ENCODE results near the gene LRRC4C. TPM values are rescaled to one million over a fixed set of nuclear protein-coding genes. Genes with fewer than 3 reads are reported as not detected.
"Not testable (repeated sequence)": the region's sequence is repeated elsewhere in the genome, so short reads cannot be mapped to it uniquely, and the experiment has no call there.

LRRC4C gene
- total RNA-seq, 1 donor from 2014 or later = 0.64 TPM

DNA sequence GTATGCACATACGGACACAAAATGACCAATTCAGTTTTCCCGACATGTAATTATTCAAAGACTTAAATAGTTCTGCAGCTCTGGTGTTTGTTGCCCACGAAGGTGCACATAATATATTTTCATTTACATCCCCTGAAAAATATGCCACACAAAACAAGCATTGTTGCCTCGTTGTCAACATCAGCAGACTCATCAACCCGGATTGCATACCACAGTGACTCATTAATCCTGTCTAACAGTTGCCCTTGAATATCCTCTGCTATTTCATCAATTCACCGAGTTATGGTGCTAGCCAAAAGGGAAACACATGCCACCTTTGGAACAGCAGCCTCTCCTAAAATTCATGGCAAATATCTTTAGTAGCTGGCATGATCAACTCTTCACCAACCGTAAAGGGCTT, 582.2 kb downstream of the LRRC4C start:
- no peaks in the 10 kb centered on the region for H3K27me3 Mint-ChIP-seq (ENCODE audit: unreplicated experiment)
- DNase-seq = no peak
- no peak overlapping the region for H3K27ac Mint-ChIP-seq (ENCODE audit: unreplicated experiment)
- H3K36me3 Mint-ChIP-seq (ENCODE audit: unreplicated experiment) = no peaks in the 10 kb centered on the region
- H3K4me1 Mint-ChIP-seq (ENCODE audit: low read depth, unreplicated experiment) = no peaks in the 10 kb centered on the region
- no peaks in the 10 kb centered on the region for H3K9me3 Mint-ChIP-seq (ENCODE audit: unreplicated experiment)
- no peak overlapping the region for H3K4me3 Mint-ChIP-seq (ENCODE audit: unreplicated experiment)
- TF ChIP-seq, protein P1, sequence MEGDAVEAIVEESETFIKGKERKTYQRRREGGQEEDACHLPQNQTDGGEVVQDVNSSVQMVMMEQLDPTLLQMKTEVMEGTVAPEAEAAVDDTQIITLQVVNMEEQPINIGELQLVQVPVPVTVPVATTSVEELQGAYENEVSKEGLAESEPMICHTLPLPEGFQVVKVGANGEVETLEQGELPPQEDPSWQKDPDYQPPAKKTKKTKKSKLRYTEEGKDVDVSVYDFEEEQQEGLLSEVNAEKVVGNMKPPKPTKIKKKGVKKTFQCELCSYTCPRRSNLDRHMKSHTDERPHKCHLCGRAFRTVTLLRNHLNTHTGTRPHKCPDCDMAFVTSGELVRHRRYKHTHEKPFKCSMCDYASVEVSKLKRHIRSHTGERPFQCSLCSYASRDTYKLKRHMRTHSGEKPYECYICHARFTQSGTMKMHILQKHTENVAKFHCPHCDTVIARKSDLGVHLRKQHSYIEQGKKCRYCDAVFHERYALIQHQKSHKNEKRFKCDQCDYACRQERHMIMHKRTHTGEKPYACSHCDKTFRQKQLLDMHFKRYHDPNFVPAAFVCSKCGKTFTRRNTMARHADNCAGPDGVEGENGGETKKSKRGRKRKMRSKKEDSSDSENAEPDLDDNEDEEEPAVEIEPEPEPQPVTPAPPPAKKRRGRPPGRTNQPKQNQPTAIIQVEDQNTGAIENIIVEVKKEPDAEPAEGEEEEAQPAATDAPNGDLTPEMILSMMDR (IDR thresholded peaks at IDR 0.05; ENCODE audit: partially characterized antibody, unreplicated experiment) = no peak

DNA sequence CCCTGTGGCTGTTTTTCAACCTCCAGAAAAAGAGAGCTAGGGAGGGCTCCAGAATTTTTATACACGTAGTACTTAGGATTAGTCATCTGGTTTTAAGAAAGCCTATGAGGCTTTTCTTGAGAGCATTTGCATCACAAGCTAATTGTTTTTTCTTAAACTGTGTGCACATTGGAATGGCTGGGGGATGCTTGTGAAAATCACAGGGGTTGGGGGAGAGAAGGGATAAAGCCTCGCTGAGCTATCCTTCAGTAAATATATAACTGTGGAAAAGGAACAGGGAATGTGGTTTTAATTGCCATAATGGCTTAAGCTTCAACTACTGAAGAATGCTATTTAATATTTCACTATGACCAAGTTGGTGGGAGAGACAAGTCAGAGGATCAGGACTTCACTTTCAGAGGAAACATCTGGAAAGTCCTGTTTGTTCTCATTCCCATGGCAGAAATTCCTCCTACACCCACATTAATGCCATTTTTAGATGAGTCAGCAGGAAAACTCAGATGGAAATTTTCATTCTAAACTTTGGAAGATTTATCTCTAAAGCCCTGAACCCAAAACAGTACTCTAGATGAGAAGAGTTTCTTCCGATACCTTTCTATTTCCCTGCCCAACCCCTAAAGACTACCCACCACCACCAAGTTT, 591.3 kb downstream of the LRRC4C start:
- peaks cover 1% of the 10 kb centered on the region for H3K4me1 Mint-ChIP-seq (ENCODE audit: low read depth, unreplicated experiment)
- no peak overlapping the region for H3K4me3 Mint-ChIP-seq (ENCODE audit: unreplicated experiment)
- H3K27ac Mint-ChIP-seq (ENCODE audit: unreplicated experiment) = no peak overlapping the region
- no peaks in the 10 kb centered on the region for H3K36me3 Mint-ChIP-seq (ENCODE audit: unreplicated experiment)
- no peaks in the 10 kb centered on the region for H3K27me3 Mint-ChIP-seq (ENCODE audit: unreplicated experiment)
- TF ChIP-seq, protein P1 (IDR thresholded peaks at IDR 0.05; ENCODE audit: partially characterized antibody, unreplicated experiment) = no peak
- no peak for DNase-seq
- H3K9me3 Mint-ChIP-seq (ENCODE audit: unreplicated experiment) = no peaks in the 10 kb centered on the region

DNA sequence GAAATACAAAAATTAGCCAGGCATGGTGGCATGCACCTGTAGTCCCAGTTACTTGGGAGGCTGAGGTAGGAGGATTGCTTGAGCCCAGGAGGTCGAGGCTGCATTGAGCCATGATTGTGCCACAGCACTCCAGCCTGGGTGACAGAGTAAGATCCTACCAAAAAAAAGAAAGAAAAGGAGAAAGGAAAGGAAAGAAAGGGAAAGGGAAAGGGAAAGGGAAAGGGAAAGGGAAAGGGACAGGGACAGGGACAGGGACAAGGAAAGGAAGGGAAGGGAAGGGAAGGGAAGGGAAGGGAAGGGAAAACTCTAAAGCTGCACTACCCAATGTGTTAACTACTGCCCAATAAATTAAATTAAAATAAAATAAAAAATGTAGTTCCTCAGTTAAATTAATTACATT, 601.7 kb downstream of the LRRC4C start:
- H3K36me3 Mint-ChIP-seq (ENCODE audit: unreplicated experiment); H3K27ac Mint-ChIP-seq (ENCODE audit: unreplicated experiment); H3K4me3 Mint-ChIP-seq (ENCODE audit: unreplicated experiment): not testable (repeated sequence)

DNA sequence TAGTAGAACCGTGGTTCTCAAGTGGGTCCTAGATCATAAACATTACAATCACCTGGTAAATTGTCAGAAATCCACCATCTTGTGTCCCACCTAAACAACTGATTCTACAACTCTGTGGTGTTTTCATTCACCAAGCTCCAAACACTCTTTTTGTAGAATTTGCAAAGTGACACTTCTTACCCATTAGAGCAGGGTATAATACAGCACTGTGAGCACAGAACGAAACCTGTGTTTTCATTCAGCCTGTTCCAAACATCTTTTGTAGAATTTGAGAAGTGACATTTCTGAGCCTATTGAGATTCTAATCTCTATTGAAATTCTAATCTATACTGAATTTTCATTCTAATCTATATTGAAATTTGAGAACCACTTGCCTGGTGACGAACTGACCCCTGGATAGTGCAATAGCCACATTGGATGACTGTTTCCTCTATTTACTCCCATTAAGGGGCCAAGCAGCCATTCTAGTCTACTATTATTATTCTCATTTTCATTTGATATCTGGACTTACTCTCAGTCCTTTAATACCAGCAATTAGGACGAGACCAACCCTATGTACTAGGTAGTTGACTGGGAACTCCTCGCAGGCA, 616.6 kb downstream of the LRRC4C start:
- no peak overlapping the region for H3K27ac Mint-ChIP-seq (ENCODE audit: unreplicated experiment)
- H3K4me1 Mint-ChIP-seq (ENCODE audit: low read depth, unreplicated experiment) = no peaks in the 10 kb centered on the region
- H3K27me3 Mint-ChIP-seq (ENCODE audit: unreplicated experiment) = peaks cover 2% of the 10 kb centered on the region

More for the DNA sequence above, 601.7 kb downstream of the LRRC4C start:
- not testable (repeated sequence) for H3K4me1 Mint-ChIP-seq (ENCODE audit: low read depth, unreplicated experiment); H3K9me3 Mint-ChIP-seq (ENCODE audit: unreplicated experiment); DNase-seq; H3K27me3 Mint-ChIP-seq (ENCODE audit: unreplicated experiment)

DNA sequence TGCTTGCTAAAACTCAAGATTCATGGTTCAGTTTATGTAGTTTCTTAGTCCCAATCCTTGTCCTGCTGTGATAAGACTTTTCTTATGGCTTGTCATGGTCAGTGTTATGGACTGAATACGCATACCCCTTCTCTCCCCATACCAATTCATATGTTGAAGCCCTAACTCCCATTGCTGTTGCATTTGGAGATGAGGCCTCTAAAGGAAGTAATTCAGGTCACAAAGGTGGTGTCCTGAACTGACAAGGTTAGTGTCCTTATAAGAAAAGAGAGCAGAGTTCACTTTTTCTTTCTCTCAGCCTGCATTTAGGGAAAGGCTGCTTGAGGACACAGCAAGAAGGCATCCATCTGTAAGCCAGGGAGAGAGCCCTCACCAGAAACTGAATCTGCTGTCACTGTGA, 618.2 kb downstream of the LRRC4C start:
- H3K36me3 Mint-ChIP-seq (ENCODE audit: unreplicated experiment) = no peaks in the 10 kb centered on the region
- no peaks in the 10 kb centered on the region for H3K4me1 Mint-ChIP-seq (ENCODE audit: low read depth, unreplicated experiment)
- TF ChIP-seq, protein P1 (IDR thresholded peaks at IDR 0.05; ENCODE audit: partially characterized antibody, unreplicated experiment) = no peak
- H3K9me3 Mint-ChIP-seq (ENCODE audit: unreplicated experiment) = no peaks in the 10 kb centered on the region
- H3K4me3 Mint-ChIP-seq (ENCODE audit: unreplicated experiment) = no peak overlapping the region
- H3K27ac Mint-ChIP-seq (ENCODE audit: unreplicated experiment) = no peak overlapping the region
- DNase-seq = no peak
- H3K27me3 Mint-ChIP-seq (ENCODE audit: unreplicated experiment) = peaks cover 2% of the 10 kb centered on the region

More for the DNA sequence above, 616.6 kb downstream of the LRRC4C start:
- TF ChIP-seq, protein P1 (IDR thresholded peaks at IDR 0.05; ENCODE audit: partially characterized antibody, unreplicated experiment) = no peak
- no peak for DNase-seq
- Mint-ChIP-seq H3K36me3 (ENCODE audit: unreplicated experiment) (no peaks in the 10 kb centered on the region), H3K4me3 (ENCODE audit: unreplicated experiment) (no peak overlapping the region), H3K9me3 (ENCODE audit: unreplicated experiment) (no peaks in the 10 kb centered on the region)
